ENCODE measurements around the gene PPP1R1A.

GRCh38 chr12:54585243-54585642, 3.2 kb downstream of the PPP1R1A start:
- TF ChIP-seq CTCF (conservative IDR thresholded peaks at IDR 0.05; ENCODE audit: low read length), result no peak
- no peak for TF ChIP-seq EZH2phosphoT487 (IDR thresholded peaks at IDR 0.05; ENCODE audit: borderline replicate concordance, low read depth, low read length)

All from OCI-LY7 (cell line).